Type B pancreatic cell (in vitro differentiated cells): ENCODE results near the gene MCOLN2. TPM values are rescaled to one million over a fixed set of nuclear protein-coding genes. Genes with fewer than 3 reads are reported as not detected.

Experiments used
- DNase-seq: peaks from one replicate; pipeline ENCODE4 v3.0.0; 2021; ENCODE audit warnings: mixed read lengths; ENCODE audit not compliant: unreplicated experiment; ENCODE audit errors: extremely low spot score
- H3K27ac Mint-ChIP-seq: 2 replicates; pipeline ENCODE4 v1.8.0; 2021; ENCODE audit warnings: mild to moderate bottlenecking, mixed read lengths
- H3K27me3 Mint-ChIP-seq: 2 replicates; pipeline ENCODE4 v1.8.0; 2021; ENCODE audit warnings: mixed read lengths
- H3K36me3 Mint-ChIP-seq: 2 replicates; pipeline ENCODE4 v1.8.0; 2021; ENCODE audit warnings: mixed read lengths
- H3K4me1 Mint-ChIP-seq: one replicate; pipeline ENCODE4 v1.8.0; 2021; ENCODE audit warnings: mixed read lengths; ENCODE audit not compliant: unreplicated experiment
- H3K4me3 Mint-ChIP-seq: 2 replicates; pipeline ENCODE4 v1.8.0; 2021; ENCODE audit warnings: mild to moderate bottlenecking, mixed read lengths
- H3K9me3 Mint-ChIP-seq: 2 replicates; pipeline ENCODE4 v1.8.0; 2021; ENCODE audit warnings: mixed read lengths
- total RNA-seq: library from RNA; stranded (reverse); gene quantifications from 2 replicates; pipeline ENCODE4 v1.2.1, GENCODE V29; 2021; ENCODE audit warnings: low replicate concordance
- TF ChIP-seq, protein P1 (sequence below): fragments of 200-600 bp; sonication (generic); conservative IDR thresholded peaks from 2 replicates; pipeline ENCODE4 v1.5.0; 2021; ENCODE audit warnings: antibody characterized with exemption, mild to moderate bottlenecking

The MCOLN2 gene
- total RNA-seq, 1 donor from 2014 or later = 0.19 TPM

DNA sequence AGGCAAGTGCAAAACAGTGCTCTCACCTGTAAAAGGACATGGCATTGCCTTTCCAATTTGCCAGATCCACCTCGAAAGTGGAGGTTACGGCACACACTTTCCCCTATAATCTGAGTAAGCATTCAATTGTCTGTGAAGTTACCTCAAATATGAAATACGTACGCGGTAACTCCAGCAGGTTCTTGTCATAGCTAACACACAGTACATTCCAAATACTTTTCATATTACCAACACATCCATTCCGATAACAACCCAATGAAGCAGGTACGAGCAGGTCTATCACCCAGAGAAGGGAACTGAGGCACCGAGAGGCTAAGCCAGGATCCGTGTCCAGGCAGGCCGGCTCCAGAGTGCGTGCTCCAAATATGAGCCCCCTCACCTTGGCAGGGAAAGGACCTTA lies 57.2 kb downstream of the MCOLN2 start:
- peaks cover 5% of the 10 kb centered on the region for H3K27me3 Mint-ChIP-seq
- H3K4me1 Mint-ChIP-seq = peaks cover 13% of the 10 kb centered on the region
- no peaks in the 10 kb centered on the region for H3K9me3 Mint-ChIP-seq
- TF ChIP-seq, protein P1, sequence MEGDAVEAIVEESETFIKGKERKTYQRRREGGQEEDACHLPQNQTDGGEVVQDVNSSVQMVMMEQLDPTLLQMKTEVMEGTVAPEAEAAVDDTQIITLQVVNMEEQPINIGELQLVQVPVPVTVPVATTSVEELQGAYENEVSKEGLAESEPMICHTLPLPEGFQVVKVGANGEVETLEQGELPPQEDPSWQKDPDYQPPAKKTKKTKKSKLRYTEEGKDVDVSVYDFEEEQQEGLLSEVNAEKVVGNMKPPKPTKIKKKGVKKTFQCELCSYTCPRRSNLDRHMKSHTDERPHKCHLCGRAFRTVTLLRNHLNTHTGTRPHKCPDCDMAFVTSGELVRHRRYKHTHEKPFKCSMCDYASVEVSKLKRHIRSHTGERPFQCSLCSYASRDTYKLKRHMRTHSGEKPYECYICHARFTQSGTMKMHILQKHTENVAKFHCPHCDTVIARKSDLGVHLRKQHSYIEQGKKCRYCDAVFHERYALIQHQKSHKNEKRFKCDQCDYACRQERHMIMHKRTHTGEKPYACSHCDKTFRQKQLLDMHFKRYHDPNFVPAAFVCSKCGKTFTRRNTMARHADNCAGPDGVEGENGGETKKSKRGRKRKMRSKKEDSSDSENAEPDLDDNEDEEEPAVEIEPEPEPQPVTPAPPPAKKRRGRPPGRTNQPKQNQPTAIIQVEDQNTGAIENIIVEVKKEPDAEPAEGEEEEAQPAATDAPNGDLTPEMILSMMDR = no peak
- H3K4me3 Mint-ChIP-seq = no peak overlapping the region
- no peaks in the 10 kb centered on the region for H3K36me3 Mint-ChIP-seq
- DNase-seq = no peak
- H3K27ac Mint-ChIP-seq = no peak overlapping the region

DNA sequence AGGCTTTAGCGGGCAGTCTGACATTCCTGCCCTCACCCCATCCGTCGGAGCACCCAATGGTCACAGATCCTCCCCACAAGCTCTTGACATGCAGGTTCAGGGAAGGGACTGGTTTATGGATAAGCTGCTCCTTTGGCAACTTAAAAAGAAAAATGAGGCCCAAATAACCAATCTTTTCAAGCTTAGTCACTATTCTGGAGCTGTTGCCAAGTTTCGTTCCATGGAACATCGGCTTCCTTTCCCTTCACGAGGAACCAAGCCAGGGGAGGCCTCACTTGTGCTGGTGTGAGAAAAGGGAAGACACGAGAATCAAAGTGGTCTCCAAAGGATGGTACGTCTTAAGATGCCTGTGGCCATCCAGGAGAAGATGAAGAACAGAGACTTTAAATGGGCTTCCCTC lies 57.8 kb downstream of the MCOLN2 start:
- no peak overlapping the region for H3K27ac Mint-ChIP-seq
- H3K9me3 Mint-ChIP-seq = no peaks in the 10 kb centered on the region
- H3K36me3 Mint-ChIP-seq = no peaks in the 10 kb centered on the region
- H3K4me3 Mint-ChIP-seq = no peak overlapping the region
- peaks cover 5% of the 10 kb centered on the region for H3K27me3 Mint-ChIP-seq
- H3K4me1 Mint-ChIP-seq = peaks cover 12% of the 10 kb centered on the region
- TF ChIP-seq, protein P1 = no peak
- DNase-seq = no peak

DNA sequence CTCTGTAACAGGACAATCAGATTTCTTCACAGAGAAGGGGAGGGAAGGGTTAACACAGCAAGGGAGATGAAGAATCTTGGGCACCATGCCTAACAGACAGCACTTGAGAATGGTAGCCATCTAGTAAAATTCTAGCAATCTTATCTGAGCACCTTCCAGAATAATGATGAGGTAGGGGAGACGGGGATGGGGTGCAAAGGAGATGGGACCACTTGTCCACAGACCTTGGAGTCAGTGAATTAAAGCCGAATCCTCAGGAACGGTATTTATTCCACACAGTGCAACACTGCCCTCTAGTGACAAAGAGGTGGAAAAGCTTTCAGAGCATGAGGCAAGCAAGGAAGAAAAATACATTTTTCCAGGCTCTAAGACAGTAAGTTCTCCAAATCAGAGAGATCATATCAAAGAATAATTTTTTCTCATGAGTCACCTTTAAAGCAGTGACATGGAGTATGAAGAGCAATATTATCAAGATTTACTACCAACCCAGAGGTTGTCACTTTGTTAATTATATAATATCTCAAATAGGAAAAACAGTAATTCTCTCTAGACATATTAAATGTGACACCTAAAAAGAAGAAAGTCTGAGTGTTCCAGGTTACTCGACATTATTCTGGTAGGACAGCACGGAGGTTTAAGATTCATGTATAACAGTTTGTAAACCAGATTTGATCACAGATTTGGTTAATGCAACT lies 60.6 kb downstream of the MCOLN2 start:
- H3K4me1 Mint-ChIP-seq = peaks cover 12% of the 10 kb centered on the region
- DNase-seq = no peak
- no peak overlapping the region for H3K4me3 Mint-ChIP-seq
- H3K9me3 Mint-ChIP-seq = no peaks in the 10 kb centered on the region
- TF ChIP-seq, protein P1 = peak; percentile 95
- no peak overlapping the region for H3K27ac Mint-ChIP-seq
- H3K27me3 Mint-ChIP-seq = no peaks in the 10 kb centered on the region
- no peaks in the 10 kb centered on the region for H3K36me3 Mint-ChIP-seq

DNA sequence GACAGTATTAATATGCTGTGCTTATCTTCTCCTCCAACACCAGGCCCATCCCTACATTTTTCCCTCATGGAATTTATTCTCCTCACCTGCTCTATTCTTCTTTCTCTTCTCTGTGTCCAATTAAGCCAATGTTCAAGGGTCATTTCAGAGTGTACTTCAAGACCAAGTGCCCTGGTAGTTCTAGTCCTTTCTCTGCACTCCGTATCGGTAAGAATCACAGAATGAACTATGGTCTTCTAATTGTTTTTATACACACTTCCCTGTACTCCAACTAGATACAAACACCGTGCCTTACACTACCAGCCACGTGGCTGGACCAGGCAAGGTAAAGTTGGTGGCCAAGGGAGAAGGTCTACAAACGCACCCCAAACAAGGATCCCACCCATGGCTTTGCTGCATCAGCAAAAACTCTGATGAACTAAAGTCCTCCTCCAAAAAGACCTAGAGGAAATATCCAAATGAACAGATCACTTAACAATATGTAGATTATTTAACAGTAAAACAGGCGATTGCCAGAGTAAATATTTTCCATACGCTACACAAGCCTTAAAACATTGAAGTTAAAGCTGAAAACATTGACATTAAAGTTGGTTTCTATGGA lies 63.8 kb downstream of the MCOLN2 start:
- no peak overlapping the region for H3K4me3 Mint-ChIP-seq
- H3K27me3 Mint-ChIP-seq = peaks cover 3% of the 10 kb centered on the region
- H3K36me3 Mint-ChIP-seq = no peaks in the 10 kb centered on the region
- TF ChIP-seq, protein P1 = no peak
- no peak for DNase-seq
- no peak overlapping the region for H3K27ac Mint-ChIP-seq
- H3K4me1 Mint-ChIP-seq = peaks cover 5% of the 10 kb centered on the region
- no peaks in the 10 kb centered on the region for H3K9me3 Mint-ChIP-seq

DNA sequence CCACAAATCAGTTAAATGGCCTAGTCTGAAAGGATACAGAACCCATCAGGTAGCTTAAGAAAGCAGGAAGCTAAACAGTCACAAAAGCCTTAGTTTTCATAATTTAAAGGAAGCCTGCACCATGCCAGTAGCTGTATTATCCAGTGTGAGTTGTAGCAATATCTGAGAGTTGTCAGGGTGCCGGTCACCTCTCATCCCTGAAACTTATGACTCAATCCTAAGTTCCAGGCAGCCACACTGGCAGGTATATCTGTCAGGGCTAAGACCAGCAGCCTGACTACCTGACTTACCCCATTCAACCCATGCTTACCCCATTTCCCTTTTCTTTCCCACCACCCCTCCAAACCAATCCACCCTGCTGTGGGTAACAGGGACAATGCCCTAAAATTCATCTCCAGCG lies 66.1 kb downstream of the MCOLN2 start:
- Mint-ChIP-seq H3K36me3 (no peaks in the 10 kb centered on the region), H3K27ac (no peak overlapping the region), H3K4me1 (peaks cover 5% of the 10 kb centered on the region), H3K9me3 (no peaks in the 10 kb centered on the region), H3K4me3 (no peak overlapping the region), H3K27me3 (peaks cover 6% of the 10 kb centered on the region)
- DNase-seq = no peak
- TF ChIP-seq, protein P1 = no peak
